HCT116 (cell line): Measurements from ENCODE around the gene UTP18. TPM values are rescaled to one million over a fixed set of nuclear protein-coding genes. Genes with fewer than 3 reads are reported as not detected.
"Not testable (repeated sequence)": the region's sequence is repeated elsewhere in the genome, so short reads cannot be mapped to it uniquely, and the experiment has no call there.

Experiments used
- ATAC-seq: fragments of 200-7000 bp; cut with Tn5 transposase; 2 replicates; pipeline ENCODE4 v1.9.1; 2020; ENCODE audit warnings: mild to moderate bottlenecking, moderate library complexity
- BruUV-seq: library from RNA; stranded (reverse); fragments of 400-500 nt; replicated peaks from 2 replicates; lab custom pipeline; 2021; lab: Mats Ljungman, UMichigan
- CTCF ChIA-PET: fragments of 300-600 bp; sonication (Branson Sonifier 250); formaldehyde crosslinking; loops from one replicate; lab custom pipeline; 2021; ENCODE audit warnings: antibody characterized with exemption; lab: Charles Lee
- POLR2A ChIA-PET: fragments of 300-600, 350-600 bp; sonication (Branson Sonifier 250); formaldehyde crosslinking; loops from one replicate; lab custom pipeline; 2021; ENCODE audit warnings: antibody characterized with exemption; lab: Charles Lee
- RAD21 ChIA-PET, 2 experiments: fragments of 300-600 bp; sonication (Branson Sonifier 250); formaldehyde crosslinking; loops; one replicate each; lab custom pipeline; 2023; ENCODE audit warnings: low total read pairs in 2 of 2; ENCODE audit not compliant: uncharacterized antibody in 2 of 2, unreplicated experiment in 2 of 2, low non-redundant PET in 1 of 2; lab: Charles Lee
- DNase-seq: peaks from one replicate; pipeline ENCODE4 v3.0.0-alpha.2; 2010; ENCODE audit warnings: low read depth, low spot score
- H2AFZ ChIP-seq: fragments of 200-600 bp; shearing (Covaris generic), sonication (generic); 2 replicates; pipeline ENCODE4 v1.6.1; 2017; ENCODE audit warnings: low read depth, mixed run types, mixed read lengths, antibody characterized with exemption, low read length; ENCODE audit not compliant: poor library complexity, severe bottlenecking
- H3K27ac ChIP-seq: 2 replicates; pipeline ENCODE4 v1.5.1; 2012; ENCODE audit warnings: low read depth, low read length
- H3K27me3 ChIP-seq: fragments of 200-600 bp; sonication (generic); 2 replicates; pipeline ENCODE4 v1.6.1; 2016; ENCODE audit warnings: mixed run types, low read length, mixed read lengths; ENCODE audit not compliant: insufficient read depth
- H3K36me3 ChIP-seq, 2 experiments: fragments of 200-500 bp in 1 of 2; fragments of 200-600 bp in 1 of 2; sonication (Bioruptor generic) in 1 of 2; sonication (generic) in 1 of 2; 2 replicates each; pipeline versions ENCODE4 v1.5.1 to v1.6.1; 2014 to 2016; ENCODE audit warnings: low read length in 2 of 2, inconsistent platforms in 1 of 2, mixed read lengths in 1 of 2, mixed run types in 1 of 2; ENCODE audit not compliant: insufficient read depth in 2 of 2, control insufficient read depth in 1 of 2
- H3K4me1 ChIP-seq, 2 experiments: fragments of 200-600 bp in 1 of 2; sonication (generic) in 1 of 2; 2 replicates each; pipeline versions ENCODE4 v1.5.1 to v1.6.1; 2012 to 2017; ENCODE audit warnings: low read length in 2 of 2, inconsistent platforms in 1 of 2, mild to moderate bottlenecking in 1 of 2, mixed read lengths in 1 of 2, mixed run types in 1 of 2, moderate library complexity in 1 of 2; ENCODE audit not compliant: insufficient read depth in 2 of 2, control insufficient read depth in 1 of 2
- H3K4me2 ChIP-seq: fragments of 200-600 bp; sonication (generic); 2 replicates; pipeline ENCODE4 v1.6.1; 2017; ENCODE audit warnings: mixed run types, low read length, mixed read lengths
- H3K4me3 ChIP-seq, 2 experiments: fragments of 200-600 bp in 1 of 2; sonication (generic) in 1 of 2; replicated peaks in 1 of 2; 2 replicates each; pipeline ENCODE4 v1.5.1; 2011 to 2016; ENCODE audit warnings: low read length in 2 of 2, control low read depth in 1 of 2, low read depth in 1 of 2, mild to moderate bottlenecking in 1 of 2, mixed read lengths in 1 of 2, mixed run types in 1 of 2
- H3K79me2 ChIP-seq: fragments of 200-600 bp; sonication (generic); 2 replicates; pipeline ENCODE4 v1.6.1; 2017; ENCODE audit warnings: mild to moderate bottlenecking, mixed run types, low read length, moderate library complexity, mixed read lengths; ENCODE audit not compliant: insufficient read depth
- H3K9ac ChIP-seq: fragments of 200-600 bp; sonication (generic); 2 replicates; pipeline ENCODE4 v1.6.1; 2016; ENCODE audit warnings: low read length, mixed read lengths
- H3K9me2 ChIP-seq: fragments of 200-600 bp; sonication (generic), shearing (Covaris generic); 2 replicates; pipeline ENCODE4 v1.6.1; 2017; ENCODE audit warnings: mixed run types, mild to moderate bottlenecking, moderate library complexity; ENCODE audit not compliant: insufficient read depth
- H3K9me3 ChIP-seq, 2 experiments: fragments of 200-500 bp in 1 of 2; fragments of 200-600 bp in 1 of 2; sonication (Bioruptor generic) in 1 of 2; sonication (generic) in 1 of 2; 2 replicates each; pipeline ENCODE4 v1.6.1; 2014 to 2017; ENCODE audit warnings: low read length in 2 of 2, mixed read lengths in 2 of 2, inconsistent platforms in 1 of 2, low read depth in 1 of 2, mild to moderate bottlenecking in 1 of 2, mixed run types in 1 of 2, moderate library complexity in 1 of 2; ENCODE audit not compliant: control insufficient read depth in 1 of 2, insufficient read depth in 1 of 2
- H4K20me1 ChIP-seq: fragments of 200-600 bp; sonication (generic), shearing (Covaris generic); 2 replicates; pipeline ENCODE4 v1.6.1; 2017; ENCODE audit warnings: mixed run types, mild to moderate bottlenecking, moderate library complexity; ENCODE audit not compliant: insufficient read depth
- CTCF ChIP-seq, 3 experiments: fragments of 200-600 bp in 1 of 3; sonication (generic) in 1 of 3; IDR thresholded peaks in 2 of 3; conservative IDR thresholded peaks in 1 of 3; 2 replicates each; pipeline ENCODE4 v1.5.1; 2012 to 2017; ENCODE audit warnings: low read depth in 2 of 3, low read length in 2 of 3, antibody characterized with exemption in 1 of 3, borderline replicate concordance in 1 of 3, control low read depth in 1 of 3, mild to moderate bottlenecking in 1 of 3, mixed read lengths in 1 of 3, mixed run types in 1 of 3, moderate library complexity in 1 of 3; ENCODE audit not compliant: insufficient read depth in 1 of 3
- EGR1 ChIP-seq: IDR thresholded peaks from 2 replicates; pipeline ENCODE4 v1.6.1; 2012; ENCODE audit warnings: low read depth
- EZH2 ChIP-seq: fragments of 200-600 bp; sonication (generic); IDR thresholded peaks from 2 replicates; pipeline ENCODE4 v1.6.1; 2017; ENCODE audit warnings: antibody characterized with exemption, mixed run types
- EZH2phosphoT487 ChIP-seq: fragments of 200-600 bp; IDR thresholded peaks from 2 replicates; pipeline ENCODE4 v1.6.1; 2018; ENCODE audit warnings: antibody characterized with exemption, borderline replicate concordance
- REST ChIP-seq: IDR thresholded peaks from 2 replicates; pipeline ENCODE4 v1.6.1; 2012; ENCODE audit warnings: low read depth
- SIN3A ChIP-seq: IDR thresholded peaks from 2 replicates; pipeline ENCODE4 v1.6.1; 2012; ENCODE audit warnings: low read depth
- intact Hi-C: fragments of 100-400 bp; cut with micrococcal nuclease; formaldehyde crosslinking; loops from 2 replicates; pipeline ENCODE4 v1.10.0; 2022
- total RNA-seq: library from RNA; stranded (reverse); gene quantifications from one replicate; pipeline ENCODE4 v1.2.1, GENCODE V29; 2021; ENCODE audit not compliant: unreplicated experiment
- TF ChIP-seq, protein P1 (sequence below): IDR thresholded peaks from 2 replicates; pipeline ENCODE4 v1.6.1; 2011; ENCODE audit warnings: mild to moderate bottlenecking, low read length, moderate library complexity; ENCODE audit not compliant: insufficient replicate concordance; ENCODE audit errors: extremely low read depth

Gene UTP18
- total RNA-seq, 1 experiment from 2014 or later: 92.6 TPM

DNA sequence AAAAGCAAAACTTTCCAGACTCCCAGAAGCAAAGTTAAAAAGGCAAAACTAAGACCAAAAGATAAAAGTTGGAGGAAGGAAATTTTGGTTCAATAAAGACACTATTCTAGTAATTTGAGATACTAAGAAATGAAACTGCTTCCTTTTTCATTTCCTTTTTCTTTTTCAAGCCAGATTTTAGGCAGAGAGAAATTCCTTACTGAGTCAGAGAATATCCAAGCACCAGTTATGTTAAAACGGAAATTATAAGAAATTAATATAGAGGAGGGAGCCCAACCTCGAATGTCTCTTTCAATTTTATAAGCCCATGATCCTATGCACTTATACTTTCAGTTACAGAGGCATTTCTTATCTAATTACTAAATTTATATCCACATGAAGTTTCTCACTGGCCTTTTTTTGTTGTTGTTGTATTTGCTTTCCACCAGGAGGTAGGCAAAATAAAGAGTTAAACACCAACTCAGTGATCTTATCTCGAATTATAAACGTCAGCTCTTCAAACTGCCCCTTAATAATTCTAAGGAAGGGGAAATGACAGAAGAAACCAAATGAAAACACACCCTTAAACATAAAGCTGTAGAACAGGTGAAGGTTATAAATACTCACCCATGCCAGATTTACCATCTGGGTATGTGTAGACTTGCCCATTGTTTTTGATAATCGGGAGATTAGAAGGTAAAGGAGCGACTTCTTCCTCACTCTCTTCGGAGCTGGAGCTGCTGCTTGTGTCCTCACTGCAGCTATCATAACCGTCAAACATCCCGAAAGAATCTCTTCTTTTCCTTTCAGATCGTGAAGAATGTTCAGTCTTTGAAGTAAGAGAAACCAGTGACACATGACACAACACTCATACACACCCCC is 35.7 kb upstream of the UTP18 start:
- ChIA-PET POLR2A (no interaction called here), CTCF (no interaction called here), RAD21 (no interaction called here)
- Histone ChIP-seq H3K9me3 (no peaks in the 10 kb centered on the region), H4K20me1 (no peaks in the 10 kb centered on the region), H3K4me1 (peaks cover 20 to 33% of the 10 kb centered on the region in 2 experiments), H3K4me3 (no peak overlapping the region), H3K27ac (no peak overlapping the region), H3K36me3 (peaks cover 8 to 12% of the 10 kb centered on the region in 2 experiments; a peak in 3 of 4 replicates), H3K9me2 (no peaks in the 10 kb centered on the region), H3K4me2 (no peak overlapping the region), H3K79me2 (peaks cover 35% of the 10 kb centered on the region), H3K27me3 (no peaks in the 10 kb centered on the region), H2AFZ (no peak overlapping the region), H3K9ac (no peak overlapping the region)
- intact Hi-C loops: no loop called here
- no TSS peak for BruUV-seq
- ATAC-seq (no peak), DNase-seq (no peak)
- TF ChIP-seq EZH2phosphoT487 (no peak), EGR1 (no peak), CTCF (IDR thresholded peaks at IDR 0.05 in 2 of 3, conservative IDR thresholded peaks at IDR 0.05 in 1 of 3; ENCODE audit: borderline replicate concordance in 1 of 3, insufficient read depth in 1 of 3, low read depth in 2 of 3, low read length in 2 of 3) (no peak), REST (no peak), EZH2 (no peak), SIN3A (no peak)
- TF ChIP-seq, protein P1, sequence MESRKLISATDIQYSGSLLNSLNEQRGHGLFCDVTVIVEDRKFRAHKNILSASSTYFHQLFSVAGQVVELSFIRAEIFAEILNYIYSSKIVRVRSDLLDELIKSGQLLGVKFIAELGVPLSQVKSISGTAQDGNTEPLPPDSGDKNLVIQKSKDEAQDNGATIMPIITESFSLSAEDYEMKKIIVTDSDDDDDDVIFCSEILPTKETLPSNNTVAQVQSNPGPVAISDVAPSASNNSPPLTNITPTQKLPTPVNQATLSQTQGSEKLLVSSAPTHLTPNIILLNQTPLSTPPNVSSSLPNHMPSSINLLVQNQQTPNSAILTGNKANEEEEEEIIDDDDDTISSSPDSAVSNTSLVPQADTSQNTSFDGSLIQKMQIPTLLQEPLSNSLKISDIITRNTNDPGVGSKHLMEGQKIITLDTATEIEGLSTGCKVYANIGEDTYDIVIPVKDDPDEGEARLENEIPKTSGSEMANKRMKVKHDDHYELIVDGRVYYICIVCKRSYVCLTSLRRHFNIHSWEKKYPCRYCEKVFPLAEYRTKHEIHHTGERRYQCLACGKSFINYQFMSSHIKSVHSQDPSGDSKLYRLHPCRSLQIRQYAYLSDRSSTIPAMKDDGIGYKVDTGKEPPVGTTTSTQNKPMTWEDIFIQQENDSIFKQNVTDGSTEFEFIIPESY: no peak

- H3K27me3 ChIP-seq, H3K9me2 ChIP-seq, CTCF ChIA-PET, DNase-seq, H3K9ac ChIP-seq, H2AFZ ChIP-seq, RAD21 ChIA-PET, H3K27ac ChIP-seq, H4K20me1 ChIP-seq, ATAC-seq, H3K4me2 ChIP-seq, intact Hi-C loops, H3K4me3 ChIP-seq, H3K9me3 ChIP-seq, BruUV-seq, POLR2A ChIA-PET, H3K36me3 ChIP-seq: not testable (repeated sequence)
- peaks cover 20 to 33% of the 10 kb centered on the region in 2 experiments for H3K4me1 ChIP-seq
- peaks cover 44% of the 10 kb centered on the region for H3K79me2 ChIP-seq
Measured at GRCh38 chr17:51225523-51225922, 34.8 kb upstream of the UTP18 start.
